Motor neuron (in vitro differentiated cells): Measurements from ENCODE around the gene IFITM1. TPM values are rescaled to one million over a fixed set of nuclear protein-coding genes. Genes with fewer than 3 reads are reported as not detected.
"Not testable (repeated sequence)": the region's sequence is repeated elsewhere in the genome, so short reads cannot be mapped to it uniquely, and the experiment has no call there.

ENCODE experiments used
- ATAC-seq, 8 experiments: fragments of 200-7000 bp; cut with Tn5 transposase; replicated peaks in 6 of 8; 2 replicates each; pipeline ENCODE4 v1.8.0; 2021; ENCODE audit warnings: mild to moderate bottlenecking in 8 of 8, moderate library complexity in 8 of 8
- H3K27ac ChIP-seq, 2 donors: fragments of 250-450 bp; sonication (Bioruptor Pico); 2 replicates each; pipeline ENCODE4 v1.9.0; 2021; ENCODE audit warnings: antibody characterized with exemption in 2 of 2, mild to moderate bottlenecking in 2 of 2, moderate library complexity in 1 of 2
- H3K4me1 ChIP-seq, 2 donors: fragments of 250-450 bp; sonication (Bioruptor Pico); replicated peaks in 1 of 2; 2 replicates each; pipeline ENCODE4 v1.6.1; 2021; ENCODE audit warnings: antibody characterized with exemption in 2 of 2, mild to moderate bottlenecking in 2 of 2, moderate library complexity in 1 of 2
- H3K4me3 ChIP-seq, 5 donors: fragments of 250-450 bp; sonication (Bioruptor Pico); 2 replicates each; pipeline ENCODE4 v1.9.0; 2021; ENCODE audit warnings: antibody characterized with exemption in 5 of 5, mild to moderate bottlenecking in 5 of 5, moderate library complexity in 4 of 5
- WGBS, 10 experiments: fragments of 450-650 bp; shearing (Covaris generic); methylation state at CpG; one replicate each; pipeline ENCODE4 v1.0.0; 2022; 5-methylcytosine and 5-hydroxymethylcytosine counted together
- in situ Hi-C, 9 experiments: fragments of 400-800 bp; cut with MboI; loops; one replicate each; pipeline ENCODE4 v1.15.0; 2021; ENCODE audit warnings: low sequenced_read_pairs in 9 of 9, low pct_unique_long_range_greater_than_20kb in 2 of 9; ENCODE audit not compliant: unreplicated experiment in 9 of 9
- total RNA-seq, 8 experiments: library from RNA; unstranded; fragments of 300-600 nt; gene quantifications; 2 replicates each; pipeline versions ENCODE4 v1.2.3 to v1.2.4, GENCODE V29; 2022

Gene IFITM1
- total RNA-seq, 8 experiments from 2014 or later: 0.16 to 1,915 (median 317) TPM; not detected in 3

- 90% methylated on average over 2 of the region's 52 CpGs; no CpG with 5 or more reads in 9 of the 10 experiments for WGBS, 10 experiments
- in situ Hi-C loops: no loop called here
- Histone ChIP-seq H3K4me1 (peaks cover 10 to 14% of the 10 kb centered on the region in 2 donors), H3K4me3 (no peak overlapping the region), H3K27ac (no peak overlapping the region)
- no peak for ATAC-seq
Observed at GRCh38 chr11:304061-304506, 9.8 kb upstream of the IFITM1 start.

- H3K27ac ChIP-seq: no peak overlapping the region
- H3K4me3 ChIP-seq: no peak overlapping the region
- peaks cover 21 to 25% of the 10 kb centered on the region in 2 donors for H3K4me1 ChIP-seq
- peak in 5 of 8 experiments; percentile 54 to 69 (median 55) for ATAC-seq
- WGBS, 10 experiments: 10 to 71% (median 25%) methylated on average over 2 to 17 of the region's 19 CpGs
- in situ Hi-C loops: no loop called here
Observed at GRCh38 chr11:304915-305843, 8.7 kb upstream of the IFITM1 start.

- no peak for ATAC-seq
- Histone ChIP-seq H3K4me3 (no peak overlapping the region), H3K4me1 (peaks cover 21 to 25% of the 10 kb centered on the region in 2 donors), H3K27ac (no peak overlapping the region)
- in situ Hi-C loops: no loop called here
- 46 to 100% (median 67%) methylated on average over 1 to 8 of the region's 10 CpGs for WGBS, 10 experiments
Observed at GRCh38 chr11:305844-306211, 8.0 kb upstream of the IFITM1 start.

GRCh38 chr11:306645-307371, 7.0 kb upstream of the IFITM1 start:
- 77 to 100% (median 92%) methylated on average over 1 to 9 of the region's 17 CpGs; no CpG with 5 or more reads in 4 of the 10 experiments for WGBS, 10 experiments
- Histone ChIP-seq H3K4me3 (no peak overlapping the region), H3K4me1 (peaks cover 21 to 25% of the 10 kb centered on the region in 2 donors), H3K27ac (no peak overlapping the region)
- in situ Hi-C loops: no loop called here
- ATAC-seq: no peak

GRCh38 chr11:307766-308708, 5.8 kb upstream of the IFITM1 start, which contains the start of gene IFITM2:
TSS of gene IFITM2 (plus strand) at chr11:307816. CDS start at chr11:308193, 377 bp downstream.
- in situ Hi-C loops, H3K27ac ChIP-seq: not testable (repeated sequence)
- Histone ChIP-seq H3K4me3 (peak within 1 kb of the TSS in 2 of 5 donors; percentile 14 to 36), H3K4me1 (peaks cover 21 to 25% of the 10 kb centered on the region in 2 donors)
- 3 to 81% methylated on average over 4 to 5 of the region's 28 CpGs; no CpG with 5 or more reads in 8 of the 10 experiments for WGBS, 10 experiments
- ATAC-seq: peak in 6 of 8 experiments; percentile 11 to 69 (median 37)

GRCh38 chr11:308740-309665, 4.8 kb upstream of the IFITM1 start:
- H3K4me1 ChIP-seq: peaks cover 21 to 33% of the 10 kb centered on the region in 2 donors
- H3K4me3 ChIP-seq: peak overlapping the region in 2 of 5 donors; percentile 8 to 37
- WGBS, 10 experiments: 6 to 85% (median 72%) methylated on average over 1 to 15 of the region's 24 CpGs; no CpG with 5 or more reads in 1 of the 10 experiments
- peak in 1 of 8 experiments; percentile 0 for ATAC-seq
- in situ Hi-C loops, H3K27ac ChIP-seq: not testable (repeated sequence)

GRCh38 chr11:309979-310572, 3.8 kb upstream of the IFITM1 start:
- in situ Hi-C loops, H3K27ac ChIP-seq: not testable (repeated sequence)
- ATAC-seq: peak in 5 of 8 experiments; percentile 5 to 31 (median 8)
- peak overlapping the region in 3 of 5 donors; percentile 15 to 37 (median 23) for H3K4me3 ChIP-seq
- 30 to 50% methylated on average over 1 to 2 of the region's 18 CpGs; no CpG with 5 or more reads in 8 of the 10 experiments for WGBS, 10 experiments
- H3K4me1 ChIP-seq: peaks cover 20 to 32% of the 10 kb centered on the region in 2 donors

GRCh38 chr11:311013-311748, 2.7 kb upstream of the IFITM1 start:
- no CpG with 5 or more reads among the region's 71 CpGs for WGBS, 10 experiments
- peak; percentile 2 to 81 (median 70) for ATAC-seq

GRCh38 chr11:312092-312816, 1.6 kb upstream of the IFITM1 start:
- Histone ChIP-seq H3K4me1 (peaks cover 13 to 22% of the 10 kb centered on the region in 2 donors), H3K27ac (no peak overlapping the region), H3K4me3 (no peak overlapping the region)
- in situ Hi-C loops: no loop called here
- ATAC-seq: peak in 2 of 8 experiments; percentile 0 to 1
- 32 to 100% (median 69%) methylated on average over 1 to 10 of the region's 14 CpGs; no CpG with 5 or more reads in 1 of the 10 experiments for WGBS, 10 experiments

More at GRCh38 chr11:311013-311748, 2.7 kb upstream of the IFITM1 start:
- in situ Hi-C loops, H3K27ac ChIP-seq, H3K4me3 ChIP-seq: not testable (repeated sequence)
- peaks cover 11 to 22% of the 10 kb centered on the region in 2 donors for H3K4me1 ChIP-seq

- Histone ChIP-seq H3K4me1 (peaks cover 13 to 24% of the 10 kb centered on the region in 2 donors), H3K27ac (no peak overlapping the region), H3K4me3 (no peak overlapping the region)
- in situ Hi-C loops: no loop called here
- 40 to 83% methylated on average over 1 of the region's 8 CpGs; no CpG with 5 or more reads in 8 of the 10 experiments for WGBS, 10 experiments
- peak in 3 of 8 experiments; percentile 0 to 2 (median 0) for ATAC-seq
Observed at GRCh38 chr11:313304-313786, 495 bp upstream of the IFITM1 start.
